Measurements from ENCODE around the gene PNMA6F. TPM values are rescaled to one million over a fixed set of nuclear protein-coding genes. Genes with fewer than 3 reads are reported as not detected.

The PNMA6F gene
- total and polyA plus RNA-seq, 2 experiments from 2014 or later, result 0.06 to 0.83 TPM

DNA sequence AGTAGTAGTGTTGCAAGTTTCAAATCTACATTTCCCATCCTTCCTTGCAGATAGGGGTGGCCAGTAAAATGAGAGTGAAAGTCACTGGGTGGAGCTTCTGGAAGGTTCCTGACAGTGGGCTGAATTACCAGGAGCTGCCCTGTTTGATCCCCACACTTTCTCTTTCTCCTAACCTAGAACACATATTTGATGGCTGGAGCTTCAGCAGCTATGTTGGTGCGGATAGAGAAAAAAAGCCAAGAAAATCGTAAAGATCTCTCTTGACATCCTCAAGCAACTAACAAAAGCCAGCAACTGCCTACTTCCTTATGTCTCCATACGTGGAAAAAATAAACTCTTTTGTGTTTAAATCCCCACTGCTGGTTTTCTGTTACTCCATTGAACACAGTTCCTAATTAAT is 44.6 kb upstream of the PNMA6F start:
- TF ChIP-seq, protein P1, sequence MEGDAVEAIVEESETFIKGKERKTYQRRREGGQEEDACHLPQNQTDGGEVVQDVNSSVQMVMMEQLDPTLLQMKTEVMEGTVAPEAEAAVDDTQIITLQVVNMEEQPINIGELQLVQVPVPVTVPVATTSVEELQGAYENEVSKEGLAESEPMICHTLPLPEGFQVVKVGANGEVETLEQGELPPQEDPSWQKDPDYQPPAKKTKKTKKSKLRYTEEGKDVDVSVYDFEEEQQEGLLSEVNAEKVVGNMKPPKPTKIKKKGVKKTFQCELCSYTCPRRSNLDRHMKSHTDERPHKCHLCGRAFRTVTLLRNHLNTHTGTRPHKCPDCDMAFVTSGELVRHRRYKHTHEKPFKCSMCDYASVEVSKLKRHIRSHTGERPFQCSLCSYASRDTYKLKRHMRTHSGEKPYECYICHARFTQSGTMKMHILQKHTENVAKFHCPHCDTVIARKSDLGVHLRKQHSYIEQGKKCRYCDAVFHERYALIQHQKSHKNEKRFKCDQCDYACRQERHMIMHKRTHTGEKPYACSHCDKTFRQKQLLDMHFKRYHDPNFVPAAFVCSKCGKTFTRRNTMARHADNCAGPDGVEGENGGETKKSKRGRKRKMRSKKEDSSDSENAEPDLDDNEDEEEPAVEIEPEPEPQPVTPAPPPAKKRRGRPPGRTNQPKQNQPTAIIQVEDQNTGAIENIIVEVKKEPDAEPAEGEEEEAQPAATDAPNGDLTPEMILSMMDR (conservative IDR thresholded peaks at IDR 0.05; ENCODE audit: low read depth in 2 of 2), result no peak
- TF ChIP-seq, protein P2, sequence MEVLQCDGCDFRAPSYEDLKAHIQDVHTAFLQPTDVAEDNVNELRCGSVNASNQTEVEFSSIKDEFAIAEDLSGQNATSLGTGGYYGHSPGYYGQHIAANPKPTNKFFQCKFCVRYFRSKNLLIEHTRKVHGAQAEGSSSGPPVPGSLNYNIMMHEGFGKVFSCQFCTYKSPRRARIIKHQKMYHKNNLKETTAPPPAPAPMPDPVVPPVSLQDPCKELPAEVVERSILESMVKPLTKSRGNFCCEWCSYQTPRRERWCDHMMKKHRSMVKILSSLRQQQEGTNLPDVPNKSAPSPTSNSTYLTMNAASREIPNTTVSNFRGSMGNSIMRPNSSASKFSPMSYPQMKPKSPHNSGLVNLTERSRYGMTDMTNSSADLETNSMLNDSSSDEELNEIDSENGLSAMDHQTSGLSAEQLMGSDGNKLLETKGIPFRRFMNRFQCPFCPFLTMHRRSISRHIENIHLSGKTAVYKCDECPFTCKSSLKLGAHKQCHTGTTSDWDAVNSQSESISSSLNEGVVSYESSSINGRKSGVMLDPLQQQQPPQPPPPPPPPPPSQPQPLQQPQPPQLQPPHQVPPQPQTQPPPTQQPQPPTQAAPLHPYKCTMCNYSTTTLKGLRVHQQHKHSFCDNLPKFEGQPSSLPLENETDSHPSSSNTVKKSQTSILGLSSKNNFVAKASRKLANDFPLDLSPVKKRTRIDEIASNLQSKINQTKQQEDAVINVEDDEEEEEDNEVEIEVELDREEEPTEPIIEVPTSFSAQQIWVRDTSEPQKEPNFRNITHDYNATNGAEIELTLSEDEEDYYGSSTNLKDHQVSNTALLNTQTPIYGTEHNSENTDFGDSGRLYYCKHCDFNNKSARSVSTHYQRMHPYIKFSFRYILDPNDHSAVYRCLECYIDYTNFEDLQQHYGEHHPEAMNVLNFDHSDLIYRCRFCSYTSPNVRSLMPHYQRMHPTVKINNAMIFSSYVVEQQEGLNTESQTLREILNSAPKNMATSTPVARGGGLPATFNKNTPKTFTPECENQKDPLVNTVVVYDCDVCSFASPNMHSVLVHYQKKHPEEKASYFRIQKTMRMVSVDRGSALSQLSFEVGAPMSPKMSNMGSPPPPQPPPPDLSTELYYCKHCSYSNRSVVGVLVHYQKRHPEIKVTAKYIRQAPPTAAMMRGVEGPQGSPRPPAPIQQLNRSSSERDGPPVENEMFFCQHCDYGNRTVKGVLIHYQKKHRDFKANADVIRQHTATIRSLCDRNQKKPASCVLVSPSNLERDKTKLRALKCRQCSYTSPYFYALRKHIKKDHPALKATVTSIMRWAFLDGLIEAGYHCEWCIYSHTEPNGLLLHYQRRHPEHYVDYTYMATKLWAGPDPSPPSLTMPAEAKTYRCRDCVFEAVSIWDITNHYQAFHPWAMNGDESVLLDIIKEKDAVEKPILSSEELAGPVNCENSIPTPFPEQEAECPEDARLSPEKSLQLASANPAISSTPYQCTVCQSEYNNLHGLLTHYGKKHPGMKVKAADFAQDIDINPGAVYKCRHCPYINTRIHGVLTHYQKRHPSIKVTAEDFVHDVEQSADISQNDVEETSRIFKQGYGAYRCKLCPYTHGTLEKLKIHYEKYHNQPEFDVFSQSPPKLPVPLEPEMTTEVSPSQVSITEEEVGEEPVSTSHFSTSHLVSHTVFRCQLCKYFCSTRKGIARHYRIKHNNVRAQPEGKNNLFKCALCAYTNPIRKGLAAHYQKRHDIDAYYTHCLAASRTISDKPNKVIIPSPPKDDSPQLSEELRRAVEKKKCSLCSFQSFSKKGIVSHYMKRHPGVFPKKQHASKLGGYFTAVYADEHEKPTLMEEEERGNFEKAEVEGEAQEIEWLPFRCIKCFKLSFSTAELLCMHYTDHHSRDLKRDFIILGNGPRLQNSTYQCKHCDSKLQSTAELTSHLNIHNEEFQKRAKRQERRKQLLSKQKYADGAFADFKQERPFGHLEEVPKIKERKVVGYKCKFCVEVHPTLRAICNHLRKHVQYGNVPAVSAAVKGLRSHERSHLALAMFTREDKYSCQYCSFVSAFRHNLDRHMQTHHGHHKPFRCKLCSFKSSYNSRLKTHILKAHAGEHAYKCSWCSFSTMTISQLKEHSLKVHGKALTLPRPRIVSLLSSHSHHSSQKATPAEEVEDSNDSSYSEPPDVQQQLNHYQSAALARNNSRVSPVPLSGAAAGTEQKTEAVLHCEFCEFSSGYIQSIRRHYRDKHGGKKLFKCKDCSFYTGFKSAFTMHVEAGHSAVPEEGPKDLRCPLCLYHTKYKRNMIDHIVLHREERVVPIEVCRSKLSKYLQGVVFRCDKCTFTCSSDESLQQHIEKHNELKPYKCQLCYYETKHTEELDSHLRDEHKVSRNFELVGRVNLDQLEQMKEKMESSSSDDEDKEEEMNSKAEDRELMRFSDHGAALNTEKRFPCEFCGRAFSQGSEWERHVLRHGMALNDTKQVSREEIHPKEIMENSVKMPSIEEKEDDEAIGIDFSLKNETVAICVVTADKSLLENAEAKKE (CRISPR knock-in tag; IDR thresholded peaks at IDR 0.05), result no peak
- TF ChIP-seq, protein P3, sequence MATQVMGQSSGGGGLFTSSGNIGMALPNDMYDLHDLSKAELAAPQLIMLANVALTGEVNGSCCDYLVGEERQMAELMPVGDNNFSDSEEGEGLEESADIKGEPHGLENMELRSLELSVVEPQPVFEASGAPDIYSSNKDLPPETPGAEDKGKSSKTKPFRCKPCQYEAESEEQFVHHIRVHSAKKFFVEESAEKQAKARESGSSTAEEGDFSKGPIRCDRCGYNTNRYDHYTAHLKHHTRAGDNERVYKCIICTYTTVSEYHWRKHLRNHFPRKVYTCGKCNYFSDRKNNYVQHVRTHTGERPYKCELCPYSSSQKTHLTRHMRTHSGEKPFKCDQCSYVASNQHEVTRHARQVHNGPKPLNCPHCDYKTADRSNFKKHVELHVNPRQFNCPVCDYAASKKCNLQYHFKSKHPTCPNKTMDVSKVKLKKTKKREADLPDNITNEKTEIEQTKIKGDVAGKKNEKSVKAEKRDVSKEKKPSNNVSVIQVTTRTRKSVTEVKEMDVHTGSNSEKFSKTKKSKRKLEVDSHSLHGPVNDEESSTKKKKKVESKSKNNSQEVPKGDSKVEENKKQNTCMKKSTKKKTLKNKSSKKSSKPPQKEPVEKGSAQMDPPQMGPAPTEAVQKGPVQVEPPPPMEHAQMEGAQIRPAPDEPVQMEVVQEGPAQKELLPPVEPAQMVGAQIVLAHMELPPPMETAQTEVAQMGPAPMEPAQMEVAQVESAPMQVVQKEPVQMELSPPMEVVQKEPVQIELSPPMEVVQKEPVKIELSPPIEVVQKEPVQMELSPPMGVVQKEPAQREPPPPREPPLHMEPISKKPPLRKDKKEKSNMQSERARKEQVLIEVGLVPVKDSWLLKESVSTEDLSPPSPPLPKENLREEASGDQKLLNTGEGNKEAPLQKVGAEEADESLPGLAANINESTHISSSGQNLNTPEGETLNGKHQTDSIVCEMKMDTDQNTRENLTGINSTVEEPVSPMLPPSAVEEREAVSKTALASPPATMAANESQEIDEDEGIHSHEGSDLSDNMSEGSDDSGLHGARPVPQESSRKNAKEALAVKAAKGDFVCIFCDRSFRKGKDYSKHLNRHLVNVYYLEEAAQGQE (IDR thresholded peaks at IDR 0.05; ENCODE audit: unreplicated experiment), result no peak
- no peak for TF ChIP-seq ZNF114 (CRISPR knock-in tag; IDR thresholded peaks at IDR 0.05)
- TF ChIP-seq CREB1 (CRISPR knock-in tag; IDR thresholded peaks at IDR 0.05; ENCODE audit: low read depth), result no peak
- H3K9me2 ChIP-seq (ENCODE audit: insufficient read depth), result no peaks in the 10 kb centered on the region
- no peak overlapping the region for H2AFZ ChIP-seq
- H3K4me2 ChIP-seq, result no peak overlapping the region
- Mint-ChIP-seq H3K27me3 (ENCODE audit: insufficient read depth, low read depth, poor library complexity) (no peaks in the 10 kb centered on the region), H3K27ac (no peak overlapping the region), H3K36me3 (ENCODE audit: low read depth) (no peaks in the 10 kb centered on the region), H3K4me3 (no peak overlapping the region), H3K9me3 (no peaks in the 10 kb centered on the region), H3K4me1 (no peaks in the 10 kb centered on the region)
- no peaks in the 10 kb centered on the region for H3K27me3 ChIP-seq (ENCODE audit: insufficient read depth)
- DNase-seq (ENCODE audit: low spot score) (no peak), ATAC-seq (no peak)
- H3K36me3 ChIP-seq (ENCODE audit: insufficient read depth), result no peaks in the 10 kb centered on the region
- no peaks in the 10 kb centered on the region for H3K4me1 ChIP-seq (ENCODE audit: insufficient read depth)
- H3K27ac ChIP-seq (ENCODE audit: low read depth), result no peak overlapping the region
- H4K20me1 ChIP-seq (replicated peaks; ENCODE audit: insufficient read depth), result no peaks in the 10 kb centered on the region
- H3K79me2 ChIP-seq (replicated peaks; ENCODE audit: insufficient read depth), result no peaks in the 10 kb centered on the region
- H3K4me3 ChIP-seq, result no peak overlapping the region
- H3F3A ChIP-seq (replicated peaks; ENCODE audit: low read depth), result no peaks in the 10 kb centered on the region

Measured in GM23338 (cell line).